HFFc6 (cell line): Measurements from ENCODE around the gene HIP1. TPM values are rescaled to one million over a fixed set of nuclear protein-coding genes. Genes with fewer than 3 reads are reported as not detected.

ENCODE experiments used
- DNase-seq: peaks from one replicate; pipeline ENCODE4 v3.0.0-alpha.2; 2018
- H3K27ac Mint-ChIP-seq: 2 replicates; pipeline ENCODE4 v1.8.0; 2020; ENCODE audit warnings: mild to moderate bottlenecking, mixed read lengths
- H3K27me3 Mint-ChIP-seq: 2 replicates; pipeline ENCODE4 v1.8.0; 2021; ENCODE audit warnings: mild to moderate bottlenecking, moderate library complexity, mixed read lengths; ENCODE audit not compliant: insufficient read depth
- H3K36me3 Mint-ChIP-seq: 2 replicates; pipeline ENCODE4 v1.8.0; 2021; ENCODE audit warnings: low read depth, mixed read lengths
- H3K4me1 Mint-ChIP-seq: 2 replicates; pipeline ENCODE4 v1.8.0; 2020; ENCODE audit warnings: low read depth, mixed read lengths
- H3K4me3 Mint-ChIP-seq: 2 replicates; pipeline ENCODE4 v1.8.0; 2020; ENCODE audit warnings: mild to moderate bottlenecking, moderate library complexity, mixed read lengths
- H3K9me3 Mint-ChIP-seq: 2 replicates; pipeline ENCODE4 v1.8.0; 2020; ENCODE audit warnings: mild to moderate bottlenecking, mixed read lengths
- total RNA-seq, 6 experiments: library from RNA; stranded (reverse); fragmentation: NEBNext Ultra II Directional; extraction: Animal tissue kit (Norgen Biotek cat#: 25700); gene quantifications; 2 replicates in 1 of 6; 3 replicates in 5 of 6; pipeline ENCODE4 v1.2.3, GENCODE V29; 2021
- TF ChIP-seq, protein P1 (sequence below): fragments of 200-600 bp; sonication (generic); IDR thresholded peaks from 2 replicates; pipeline ENCODE4 v1.5.0; 2021; ENCODE audit warnings: antibody characterized with exemption, mild to moderate bottlenecking

The HIP1 gene
- total RNA-seq, 6 experiments from 2014 or later: 15.1 to 32.2 (median 28.7) TPM

- H3K4me3 Mint-ChIP-seq: no peak overlapping the region
- H3K4me1 Mint-ChIP-seq: peaks cover 10% of the 10 kb centered on the region
- no peak overlapping the region for H3K27ac Mint-ChIP-seq
- TF ChIP-seq, protein P1, sequence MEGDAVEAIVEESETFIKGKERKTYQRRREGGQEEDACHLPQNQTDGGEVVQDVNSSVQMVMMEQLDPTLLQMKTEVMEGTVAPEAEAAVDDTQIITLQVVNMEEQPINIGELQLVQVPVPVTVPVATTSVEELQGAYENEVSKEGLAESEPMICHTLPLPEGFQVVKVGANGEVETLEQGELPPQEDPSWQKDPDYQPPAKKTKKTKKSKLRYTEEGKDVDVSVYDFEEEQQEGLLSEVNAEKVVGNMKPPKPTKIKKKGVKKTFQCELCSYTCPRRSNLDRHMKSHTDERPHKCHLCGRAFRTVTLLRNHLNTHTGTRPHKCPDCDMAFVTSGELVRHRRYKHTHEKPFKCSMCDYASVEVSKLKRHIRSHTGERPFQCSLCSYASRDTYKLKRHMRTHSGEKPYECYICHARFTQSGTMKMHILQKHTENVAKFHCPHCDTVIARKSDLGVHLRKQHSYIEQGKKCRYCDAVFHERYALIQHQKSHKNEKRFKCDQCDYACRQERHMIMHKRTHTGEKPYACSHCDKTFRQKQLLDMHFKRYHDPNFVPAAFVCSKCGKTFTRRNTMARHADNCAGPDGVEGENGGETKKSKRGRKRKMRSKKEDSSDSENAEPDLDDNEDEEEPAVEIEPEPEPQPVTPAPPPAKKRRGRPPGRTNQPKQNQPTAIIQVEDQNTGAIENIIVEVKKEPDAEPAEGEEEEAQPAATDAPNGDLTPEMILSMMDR: no peak
- H3K36me3 Mint-ChIP-seq: peaks cover 31% of the 10 kb centered on the region
- H3K27me3 Mint-ChIP-seq: no peaks in the 10 kb centered on the region; the same call in none of the 2 replicates
- DNase-seq: no peak
- no peaks in the 10 kb centered on the region for H3K9me3 Mint-ChIP-seq
Measured at GRCh38 chr7:75591467-75592255, 147.1 kb downstream of the HIP1 start.

DNA sequence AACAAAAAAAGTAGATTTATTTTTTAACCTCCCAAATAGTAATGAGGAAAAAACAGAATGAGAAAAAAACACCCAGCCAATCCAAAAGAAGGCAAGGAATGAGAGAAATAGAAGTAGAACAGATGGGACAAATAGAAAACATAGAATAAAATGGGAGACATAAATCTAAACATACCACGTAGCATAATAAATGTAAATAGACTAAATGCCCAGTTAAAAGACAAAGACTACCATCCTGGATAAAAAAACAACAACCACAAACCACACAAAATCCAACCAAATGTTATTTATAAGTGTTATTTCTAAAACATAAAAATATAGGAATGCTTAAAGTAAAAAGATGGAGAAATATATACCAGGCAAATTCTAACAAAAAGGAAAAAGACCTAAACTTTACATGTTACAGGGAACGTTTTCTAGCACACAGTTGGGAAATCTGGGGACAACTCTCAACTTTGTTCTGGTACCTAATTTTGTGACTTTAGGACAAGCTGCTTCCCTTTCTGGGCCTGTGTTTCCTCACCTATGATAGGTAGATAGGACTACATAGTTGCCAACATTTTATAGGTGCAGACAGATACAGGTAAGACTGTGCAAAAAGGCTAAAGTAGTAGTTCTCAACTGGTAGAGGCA lies 148.3 kb downstream of the HIP1 start:
- Mint-ChIP-seq H3K4me3 (no peak overlapping the region), H3K27ac (no peak overlapping the region), H3K9me3 (no peaks in the 10 kb centered on the region), H3K36me3 (peaks cover 31% of the 10 kb centered on the region), H3K27me3 (no peaks in the 10 kb centered on the region; the same call in none of the 2 replicates), H3K4me1 (peaks cover 6% of the 10 kb centered on the region)
- TF ChIP-seq, protein P1: no peak
- no peak for DNase-seq

DNA sequence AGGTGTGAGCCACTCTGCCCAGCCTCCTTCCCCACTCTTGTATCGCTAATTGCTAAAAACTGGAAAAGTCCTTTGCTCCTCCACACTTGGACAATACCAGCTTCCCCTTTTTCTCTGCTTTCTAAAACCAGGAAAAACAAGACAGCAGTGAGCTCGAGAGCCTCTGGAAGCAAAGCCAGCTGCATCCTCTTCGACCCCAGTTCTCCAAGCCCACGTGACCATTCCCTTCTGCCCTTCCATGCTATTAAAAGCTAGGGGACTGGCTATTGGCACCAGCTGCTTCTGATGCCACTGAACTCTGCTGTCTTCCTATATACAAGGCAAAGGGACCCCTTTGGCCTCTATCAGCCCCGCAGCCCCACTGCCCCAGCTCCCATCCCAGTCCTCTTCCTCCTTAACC lies 154.4 kb downstream of the HIP1 start:
- Mint-ChIP-seq H3K4me1 (no peaks in the 10 kb centered on the region), H3K27ac (no peak overlapping the region), H3K27me3 (no peaks in the 10 kb centered on the region; the same call in none of the 2 replicates), H3K36me3 (peaks cover 23% of the 10 kb centered on the region), H3K9me3 (no peaks in the 10 kb centered on the region), H3K4me3 (no peak overlapping the region)
- DNase-seq: no peak
- TF ChIP-seq, protein P1: no peak

DNA sequence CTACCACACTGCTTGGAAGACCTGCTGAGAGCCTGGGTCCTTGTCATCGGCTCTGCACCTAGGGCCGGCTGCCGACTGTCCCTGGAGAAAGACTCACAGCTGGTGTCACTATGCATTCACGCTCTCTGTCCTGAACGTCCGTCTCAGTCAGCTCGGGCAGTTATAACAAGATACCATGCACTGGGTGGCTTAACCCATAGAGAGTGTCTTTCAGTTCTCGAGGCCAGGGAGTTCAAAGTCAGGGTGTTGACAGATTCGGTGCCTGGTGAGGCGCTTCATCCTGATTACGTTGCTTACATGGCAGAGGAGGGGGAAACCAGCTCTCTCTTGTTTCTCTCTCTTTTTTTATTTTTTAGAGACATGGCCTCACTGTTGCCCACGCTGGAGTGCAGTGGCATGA lies 155.5 kb downstream of the HIP1 start:
- H3K4me1 Mint-ChIP-seq: no peaks in the 10 kb centered on the region; the same call in 1 of the 2 replicates
- no peaks in the 10 kb centered on the region for H3K9me3 Mint-ChIP-seq
- DNase-seq: no peak
- no peaks in the 10 kb centered on the region; the same call in none of the 2 replicates for H3K27me3 Mint-ChIP-seq
- no peak overlapping the region for H3K27ac Mint-ChIP-seq
- no peak overlapping the region for H3K4me3 Mint-ChIP-seq
- H3K36me3 Mint-ChIP-seq: peaks cover 23% of the 10 kb centered on the region
- TF ChIP-seq, protein P1: no peak

GRCh38 chr7:75579899-75580298 lies 158.8 kb downstream of the HIP1 start:
- H3K4me1 Mint-ChIP-seq: no peaks in the 10 kb centered on the region; the same call in 1 of the 2 replicates
- no peak overlapping the region for H3K27ac Mint-ChIP-seq
- no peaks in the 10 kb centered on the region for H3K9me3 Mint-ChIP-seq
- no peak overlapping the region for H3K4me3 Mint-ChIP-seq
- DNase-seq: no peak
- H3K36me3 Mint-ChIP-seq: peaks cover 23% of the 10 kb centered on the region
- TF ChIP-seq, protein P1: no peak
- peaks cover 11% of the 10 kb centered on the region for H3K27me3 Mint-ChIP-seq
